Right cardiac atrium (tissue), 5 donors: ENCODE measurements around the gene NIT1. TPM values are rescaled to one million over a fixed set of nuclear protein-coding genes. Genes with fewer than 3 reads are reported as not detected.

Source experiments
- ATAC-seq, 2 donors: fragments of 200-7000 bp; cut with Tn5 transposase; one replicate each; pipeline versions ENCODE4 v1.8.0 to v1.9.1; 2020; ENCODE audit warnings: moderate library complexity in 2 of 2, mild to moderate bottlenecking in 1 of 2
- DNase-seq, 3 donors: peaks; one replicate each; pipeline ENCODE4 v3.0.0-alpha.2; 2020
- H3K27ac ChIP-seq: one replicate; pipeline ENCODE4 v1.5.1; 2013; ENCODE audit warnings: mild to moderate bottlenecking, low read length, control low read depth, moderate library complexity
- H3K27me3 ChIP-seq: one replicate; pipeline ENCODE4 v1.6.1; 2013; ENCODE audit not compliant: control insufficient read depth, insufficient read depth
- H3K4me1 ChIP-seq: one replicate; pipeline ENCODE4 v1.6.1; 2013; ENCODE audit warnings: low read length; ENCODE audit not compliant: control insufficient read depth, insufficient read depth
- H3K4me3 ChIP-seq: one replicate; pipeline ENCODE4 v1.5.1; 2013; ENCODE audit warnings: low read length, control low read depth
- H3K9me3 ChIP-seq: one replicate; pipeline ENCODE4 v1.6.1; 2013; ENCODE audit warnings: low read length; ENCODE audit not compliant: control insufficient read depth
- WGBS: extraction: QIAGEN DNeasy Blood & Tissue Kit; methylation state at CpG from one replicate; pipeline ENCODE4 v1.1.7; 2013; 5-methylcytosine and 5-hydroxymethylcytosine counted together
- intact Hi-C, 4 donors: fragments of 100-400 bp; cut with DNase I; formaldehyde crosslinking; loops; one replicate each; pipeline versions ENCODE4 v1.11.0 to v1.14.0; 2022 to 2023
- long read RNA-seq, 4 donors: library from polyadenylated mRNA; unstranded; transcript quantifications; one replicate each; pipeline ENCODE4 v2.0.0, GENCODE V29; 2020 to 2021
- polyA plus RNA-seq: library from polyadenylated mRNA; stranded (reverse); fragments of 200-250 nt; gene quantifications from one replicate; pipeline ENCODE4 v1.2.3, GENCODE V29; 2013
- total RNA-seq, 4 donors: library from RNA; stranded (reverse); fragmentation: NEBNext Ultra II Directional; extraction: Animal tissue kit (Norgen Biotek cat#: 25700); gene quantifications; one replicate each; pipeline ENCODE4 v1.2.1, GENCODE V29; 2021
- donor health status: healthy with polysubstance abuse.
- donor health status: DM: no; HTN: yes; CAD: no.
- donor health status: DM: no; HTN: no; CAD: no.
- donor health status: DM: no; HTN: yes; CAD: no; lungs with severe emphysema.
- donor health status: DM: yes; HTN: yes; CAD: no.

Gene NIT1
- total RNA-seq (10 to 100 TPM; 28.0 to 33.5 (median 30.4) TPM), polyA plus RNA-seq (29.7 TPM)
- long read RNA-seq, donor 1, transcript NIT1-203 (7 exons, 1,362 nt): major isoform, 31 of 50 reads
- long read RNA-seq, donor 1, partial matches to known transcripts: 2 of 50 reads
- long read RNA-seq, donor 1, other reads (novel, unspliced or antisense): 11 of 50 reads
- long read RNA-seq, donor 2, transcript NIT1-203 (7 exons, 1,362 nt): major isoform, 18 of 28 reads
- long read RNA-seq, donor 2, partial matches to known transcripts: 2 of 28 reads
- long read RNA-seq, donor 2, other reads (novel, unspliced or antisense): 7 of 28 reads
- long read RNA-seq, donor 3, transcript NIT1-203 (7 exons, 1,362 nt): major isoform, 61 of 75 reads
- long read RNA-seq, donor 3, partial matches to known transcripts: 1 of 75 reads
- long read RNA-seq, donor 3, other reads (novel, unspliced or antisense): 11 of 75 reads
- long read RNA-seq, donor 4, transcript NIT1-203 (7 exons, 1,362 nt): major isoform, 20 of 26 reads
- long read RNA-seq, donor 4, partial matches to known transcripts: 0 of 26 reads
- long read RNA-seq, donor 4, other reads (novel, unspliced or antisense): 5 of 26 reads

DNA sequence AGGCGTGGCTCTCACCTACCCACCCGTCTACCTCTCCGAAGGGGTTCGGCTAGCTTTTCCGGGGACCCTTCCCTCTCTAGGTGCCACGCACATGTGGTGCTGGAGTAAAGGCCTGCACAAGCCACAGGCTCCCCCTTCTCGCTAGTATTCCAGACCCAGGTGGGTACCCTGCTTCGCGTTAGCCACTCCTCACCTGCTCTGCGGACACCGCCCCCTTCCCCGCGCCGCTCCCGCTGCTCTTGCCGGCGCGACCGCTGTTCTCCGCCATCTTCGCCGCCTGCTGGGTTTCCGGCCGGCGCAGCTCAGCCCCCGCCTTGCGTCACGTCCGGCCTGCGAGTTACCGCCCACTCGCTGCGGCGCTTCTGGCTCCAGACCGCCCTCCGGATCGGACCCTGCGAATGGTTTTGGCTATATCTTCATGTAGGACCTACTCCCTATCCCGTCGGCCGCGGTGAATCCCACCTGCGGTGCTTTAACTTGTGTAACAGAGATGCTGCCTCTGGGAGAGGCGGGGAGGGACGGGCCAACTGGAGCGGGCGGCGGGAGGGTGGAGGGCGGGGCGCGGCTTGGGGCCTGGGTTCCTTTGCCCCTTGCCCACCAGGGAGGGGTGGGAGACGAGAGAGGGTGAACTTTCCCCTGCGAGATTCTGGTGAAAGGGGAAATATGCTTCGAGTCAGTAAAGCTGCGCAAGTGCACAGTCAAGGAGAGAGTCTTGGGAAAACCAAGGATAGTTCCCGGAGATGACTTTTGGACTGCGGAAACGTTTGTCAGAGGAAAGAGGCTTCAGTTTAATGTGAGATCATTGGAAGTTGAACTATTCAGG is at the start of gene NIT1, which contains the start of gene PFDN2:
NIT1 (plus strand) TSS at position 347 of the 823 bp plus-strand sequence; CDS start at position 419, 72 bp downstream.
PFDN2 (minus strand) TSS at position 279 of the 823 bp plus-strand sequence; CDS start at position 268, 11 bp downstream.
- H3K4me1 ChIP-seq: peaks cover 16% of the 10 kb centered on the region
- intact Hi-C loops: no loop called here
- WGBS: under 1% methylated on average over 58 of the region's 58 CpGs

GRCh38 chr1:161068306-161069234 is 49.3 kb upstream of the NIT1 start:
- intact Hi-C loops: no loop called here
- Histone ChIP-seq H3K27me3 (no peaks in the 10 kb centered on the region), H3K4me3 (peak overlapping the region; percentile 33), H3K9me3 (no peaks in the 10 kb centered on the region), H3K27ac (peak overlapping the region; percentile 46), H3K4me1 (no peaks in the 10 kb centered on the region)
- ATAC-seq (peak; percentile 77 to 89), DNase-seq (peak; percentile 69 to 88 (median 85))
- 67% methylated on average over 10 of the region's 10 CpGs for WGBS

More for the DNA sequence above, at the start of gene NIT1, which contains the start of gene PFDN2:
- peak within 1 kb of the TSS; percentile 92 for H3K4me3 ChIP-seq
- peak; percentile 91 to 95 (median 94) for DNase-seq
- no peaks in the 10 kb centered on the region for H3K27me3 ChIP-seq
- no peaks in the 10 kb centered on the region for H3K9me3 ChIP-seq
- peak; percentile 93 for ATAC-seq
- peak within 1 kb of the TSS; percentile 90 for H3K27ac ChIP-seq

GRCh38 chr1:161069241-161069640 is 48.7 kb upstream of the NIT1 start:
- Histone ChIP-seq H3K27me3 (no peaks in the 10 kb centered on the region), H3K4me1 (no peaks in the 10 kb centered on the region), H3K9me3 (no peaks in the 10 kb centered on the region), H3K4me3 (peak overlapping the region; percentile 33), H3K27ac (peak overlapping the region; percentile 46)
- 74% methylated on average over 9 of the region's 9 CpGs for WGBS
- ATAC-seq: no peak
- DNase-seq: no peak
- intact Hi-C loops: no loop called here

GRCh38 chr1:161069731-161070270 is 48.1 kb upstream of the NIT1 start, which contains the start of gene ARHGAP30:
TSS of gene ARHGAP30 (minus strand) at chr1:161069891. CDS start at chr1:161069624, 267 bp downstream.
- ATAC-seq (peak; percentile 59 to 67), DNase-seq (peak; percentile 61 to 86 (median 85))
- H3K4me3 ChIP-seq: peak within 1 kb of the TSS; percentile 33
- no peaks in the 10 kb centered on the region for H3K9me3 ChIP-seq
- no peaks in the 10 kb centered on the region for H3K4me1 ChIP-seq
- H3K27me3 ChIP-seq: no peaks in the 10 kb centered on the region
- peak within 1 kb of the TSS; percentile 46 for H3K27ac ChIP-seq
- intact Hi-C loops: loop anchor here in 1 of 4 donors (10.0 kb wide), 1 partner anchor 65 kb away; the partner anchor contains the start of gene DEDD
- WGBS: 70% methylated on average over 9 of the region's 9 CpGs

GRCh38 chr1:161070761-161071160 is 47.1 kb upstream of the NIT1 start:
- H3K4me1 ChIP-seq: no peaks in the 10 kb centered on the region
- H3K27ac ChIP-seq: no peak overlapping the region
- no peak overlapping the region for H3K4me3 ChIP-seq
- intact Hi-C loops: loop anchor here in 1 of 4 donors (10.0 kb wide), 1 partner anchor 64 kb away; the partner anchor contains the start of gene DEDD
- 94% methylated on average over 4 of the region's 4 CpGs for WGBS
- H3K9me3 ChIP-seq: no peaks in the 10 kb centered on the region
- DNase-seq (no peak), ATAC-seq (no peak)
- no peaks in the 10 kb centered on the region for H3K27me3 ChIP-seq

DNA sequence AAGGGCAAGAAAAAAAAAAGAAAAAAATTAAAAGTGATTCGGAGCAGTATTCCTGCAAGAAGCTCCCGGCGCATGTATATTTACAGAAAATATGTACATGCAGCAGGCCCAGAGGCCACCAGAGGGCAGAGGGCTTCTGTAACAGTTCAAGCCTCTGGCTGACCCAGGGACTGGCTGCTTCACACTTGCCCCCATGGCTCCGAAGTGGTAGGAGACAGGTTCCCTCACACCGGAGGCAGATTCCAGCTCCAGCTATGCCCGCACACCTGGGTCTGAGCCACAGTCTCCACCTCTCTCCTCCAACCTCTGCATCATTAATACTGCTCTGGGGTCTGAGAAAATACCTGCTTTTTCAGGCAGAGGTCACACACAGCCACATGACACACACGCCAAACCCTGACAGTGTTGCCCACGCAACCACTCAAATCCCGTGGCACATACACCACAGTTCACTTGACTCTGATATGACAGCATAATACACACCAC is 46.0 kb upstream of the NIT1 start:
- intact Hi-C loops: loop anchor here in 1 of 4 donors (10.0 kb wide), 1 partner anchor 63 kb away; the partner anchor contains the start of gene DEDD

GRCh38 chr1:161072751-161073449 is 45.0 kb upstream of the NIT1 start:
- no peak for ATAC-seq
- Histone ChIP-seq H3K4me3 (no peak overlapping the region), H3K4me1 (no peaks in the 10 kb centered on the region), H3K27me3 (no peaks in the 10 kb centered on the region), H3K9me3 (no peaks in the 10 kb centered on the region), H3K27ac (no peak overlapping the region)
- intact Hi-C loops: loop anchor here in 1 of 4 donors (10.0 kb wide), 1 partner anchor 62 kb away; the partner anchor contains the start of gene DEDD
- DNase-seq: no peak
- WGBS: 95% methylated on average over 19 of the region's 19 CpGs

More for the DNA sequence above, 46.0 kb upstream of the NIT1 start:
- ATAC-seq (no peak), DNase-seq (peak; percentile 71 to 88 (median 75))
- no peak overlapping the region for H3K4me3 ChIP-seq
- no peaks in the 10 kb centered on the region for H3K27me3 ChIP-seq
- 65% methylated on average over 9 of the region's 9 CpGs for WGBS
- no peak overlapping the region for H3K27ac ChIP-seq
- no peaks in the 10 kb centered on the region for H3K4me1 ChIP-seq
- no peaks in the 10 kb centered on the region for H3K9me3 ChIP-seq

DNA sequence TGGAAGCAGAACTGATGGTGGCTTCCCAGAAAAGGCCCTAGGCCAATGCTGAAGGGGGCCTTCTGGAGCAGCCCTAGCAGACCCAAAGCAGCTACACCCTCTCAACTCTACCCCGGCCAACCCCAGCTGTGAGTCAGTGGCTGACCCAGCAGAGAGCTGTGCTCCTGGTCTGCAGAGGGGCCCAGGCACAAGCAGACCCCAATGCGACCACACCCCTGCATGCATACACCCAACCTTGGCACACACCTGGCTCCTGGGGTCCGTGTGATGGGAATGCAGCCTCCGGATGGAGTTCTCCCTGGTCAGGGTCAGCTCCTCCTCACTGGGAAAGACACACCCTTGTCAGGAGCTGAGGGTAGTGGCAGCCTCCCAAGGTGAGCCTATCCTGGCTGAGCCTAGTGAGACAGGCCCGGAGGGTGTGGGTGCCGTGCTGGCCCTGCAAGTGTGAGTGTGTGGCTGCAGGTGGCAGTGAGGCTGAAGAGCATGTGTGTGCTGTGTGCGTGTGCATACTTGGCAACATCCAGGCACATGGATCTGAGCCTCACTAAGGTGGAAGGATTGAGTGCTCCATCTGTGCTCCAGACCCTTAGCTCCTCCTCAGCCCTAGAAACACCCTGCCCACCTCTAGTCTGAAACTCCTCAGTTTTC is 44.3 kb upstream of the NIT1 start:
- 77% methylated on average over 7 of the region's 7 CpGs for WGBS
- Histone ChIP-seq H3K9me3 (no peaks in the 10 kb centered on the region), H3K4me1 (no peaks in the 10 kb centered on the region), H3K4me3 (no peak overlapping the region), H3K27ac (no peak overlapping the region), H3K27me3 (no peaks in the 10 kb centered on the region)
- DNase-seq (no peak), ATAC-seq (no peak)
- intact Hi-C loops: loop anchor here in 1 of 4 donors (10.0 kb wide), 1 partner anchor 61 kb away; the partner anchor contains the start of gene DEDD
